ENCODE measurements around the gene FGF18. TPM values are rescaled to one million over a fixed set of nuclear protein-coding genes. Genes with fewer than 3 reads are reported as not detected.

The FGF18 gene
- total and polyA plus RNA-seq, 2 experiments from 2014 or later: 0.56 to 0.86 TPM

DNA sequence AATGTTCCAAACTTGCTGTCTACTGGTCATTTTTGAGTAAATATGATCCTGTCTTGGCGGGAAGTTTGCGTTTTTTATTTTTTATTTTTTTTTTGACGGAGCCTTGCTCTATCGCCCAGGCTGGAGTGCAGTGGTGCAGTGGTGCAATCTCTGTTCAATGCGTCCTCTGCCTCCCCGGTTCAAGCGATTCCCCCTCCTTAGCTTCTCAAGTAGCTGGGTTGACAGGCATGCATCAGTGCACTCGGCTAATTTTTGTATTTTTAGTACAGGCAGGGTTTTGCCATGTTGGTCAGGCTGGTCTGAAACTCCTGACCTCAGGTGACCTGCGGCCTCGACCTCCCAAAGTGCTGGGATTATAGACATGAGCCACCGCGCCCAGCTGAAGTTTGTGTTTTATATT, 45.4 kb downstream of the FGF18 start:
- H2AFZ ChIP-seq: no peak overlapping the region
- ATAC-seq (no peak), DNase-seq (ENCODE audit: low spot score) (no peak)
- H3K27me3 Mint-ChIP-seq (ENCODE audit: insufficient read depth, low read depth, poor library complexity): peaks cover 5% of the 10 kb centered on the region
- H4K20me1 ChIP-seq (replicated peaks; ENCODE audit: insufficient read depth): no peaks in the 10 kb centered on the region
- no peaks in the 10 kb centered on the region for H3K79me2 ChIP-seq (replicated peaks; ENCODE audit: insufficient read depth)
- H3F3A ChIP-seq (replicated peaks; ENCODE audit: low read depth): no peaks in the 10 kb centered on the region
- H3K27me3 ChIP-seq (ENCODE audit: insufficient read depth): no peaks in the 10 kb centered on the region
- no peaks in the 10 kb centered on the region for H3K9me3 Mint-ChIP-seq
- no peak overlapping the region for H3K27ac ChIP-seq (ENCODE audit: low read depth)
- H3K36me3 ChIP-seq (ENCODE audit: insufficient read depth): no peaks in the 10 kb centered on the region
- H3K4me3 ChIP-seq: no peak overlapping the region
- no peak overlapping the region for H3K4me3 Mint-ChIP-seq
- no peaks in the 10 kb centered on the region for H3K4me1 ChIP-seq (ENCODE audit: insufficient read depth)
- no peak for TF ChIP-seq ZNF114 (CRISPR knock-in tag; IDR thresholded peaks at IDR 0.05)
- TF ChIP-seq, protein P1, sequence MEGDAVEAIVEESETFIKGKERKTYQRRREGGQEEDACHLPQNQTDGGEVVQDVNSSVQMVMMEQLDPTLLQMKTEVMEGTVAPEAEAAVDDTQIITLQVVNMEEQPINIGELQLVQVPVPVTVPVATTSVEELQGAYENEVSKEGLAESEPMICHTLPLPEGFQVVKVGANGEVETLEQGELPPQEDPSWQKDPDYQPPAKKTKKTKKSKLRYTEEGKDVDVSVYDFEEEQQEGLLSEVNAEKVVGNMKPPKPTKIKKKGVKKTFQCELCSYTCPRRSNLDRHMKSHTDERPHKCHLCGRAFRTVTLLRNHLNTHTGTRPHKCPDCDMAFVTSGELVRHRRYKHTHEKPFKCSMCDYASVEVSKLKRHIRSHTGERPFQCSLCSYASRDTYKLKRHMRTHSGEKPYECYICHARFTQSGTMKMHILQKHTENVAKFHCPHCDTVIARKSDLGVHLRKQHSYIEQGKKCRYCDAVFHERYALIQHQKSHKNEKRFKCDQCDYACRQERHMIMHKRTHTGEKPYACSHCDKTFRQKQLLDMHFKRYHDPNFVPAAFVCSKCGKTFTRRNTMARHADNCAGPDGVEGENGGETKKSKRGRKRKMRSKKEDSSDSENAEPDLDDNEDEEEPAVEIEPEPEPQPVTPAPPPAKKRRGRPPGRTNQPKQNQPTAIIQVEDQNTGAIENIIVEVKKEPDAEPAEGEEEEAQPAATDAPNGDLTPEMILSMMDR (conservative IDR thresholded peaks at IDR 0.05; ENCODE audit: low read depth in 2 of 2): no peak
- no peak for TF ChIP-seq ZNF331 (CRISPR knock-in tag; IDR thresholded peaks at IDR 0.05; ENCODE audit: low read depth)
- TF ChIP-seq, protein P2, sequence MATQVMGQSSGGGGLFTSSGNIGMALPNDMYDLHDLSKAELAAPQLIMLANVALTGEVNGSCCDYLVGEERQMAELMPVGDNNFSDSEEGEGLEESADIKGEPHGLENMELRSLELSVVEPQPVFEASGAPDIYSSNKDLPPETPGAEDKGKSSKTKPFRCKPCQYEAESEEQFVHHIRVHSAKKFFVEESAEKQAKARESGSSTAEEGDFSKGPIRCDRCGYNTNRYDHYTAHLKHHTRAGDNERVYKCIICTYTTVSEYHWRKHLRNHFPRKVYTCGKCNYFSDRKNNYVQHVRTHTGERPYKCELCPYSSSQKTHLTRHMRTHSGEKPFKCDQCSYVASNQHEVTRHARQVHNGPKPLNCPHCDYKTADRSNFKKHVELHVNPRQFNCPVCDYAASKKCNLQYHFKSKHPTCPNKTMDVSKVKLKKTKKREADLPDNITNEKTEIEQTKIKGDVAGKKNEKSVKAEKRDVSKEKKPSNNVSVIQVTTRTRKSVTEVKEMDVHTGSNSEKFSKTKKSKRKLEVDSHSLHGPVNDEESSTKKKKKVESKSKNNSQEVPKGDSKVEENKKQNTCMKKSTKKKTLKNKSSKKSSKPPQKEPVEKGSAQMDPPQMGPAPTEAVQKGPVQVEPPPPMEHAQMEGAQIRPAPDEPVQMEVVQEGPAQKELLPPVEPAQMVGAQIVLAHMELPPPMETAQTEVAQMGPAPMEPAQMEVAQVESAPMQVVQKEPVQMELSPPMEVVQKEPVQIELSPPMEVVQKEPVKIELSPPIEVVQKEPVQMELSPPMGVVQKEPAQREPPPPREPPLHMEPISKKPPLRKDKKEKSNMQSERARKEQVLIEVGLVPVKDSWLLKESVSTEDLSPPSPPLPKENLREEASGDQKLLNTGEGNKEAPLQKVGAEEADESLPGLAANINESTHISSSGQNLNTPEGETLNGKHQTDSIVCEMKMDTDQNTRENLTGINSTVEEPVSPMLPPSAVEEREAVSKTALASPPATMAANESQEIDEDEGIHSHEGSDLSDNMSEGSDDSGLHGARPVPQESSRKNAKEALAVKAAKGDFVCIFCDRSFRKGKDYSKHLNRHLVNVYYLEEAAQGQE (IDR thresholded peaks at IDR 0.05; ENCODE audit: unreplicated experiment): no peak
- no peak for TF ChIP-seq JUNB (IDR thresholded peaks at IDR 0.05; ENCODE audit: unreplicated experiment)
- TF ChIP-seq, protein P3, sequence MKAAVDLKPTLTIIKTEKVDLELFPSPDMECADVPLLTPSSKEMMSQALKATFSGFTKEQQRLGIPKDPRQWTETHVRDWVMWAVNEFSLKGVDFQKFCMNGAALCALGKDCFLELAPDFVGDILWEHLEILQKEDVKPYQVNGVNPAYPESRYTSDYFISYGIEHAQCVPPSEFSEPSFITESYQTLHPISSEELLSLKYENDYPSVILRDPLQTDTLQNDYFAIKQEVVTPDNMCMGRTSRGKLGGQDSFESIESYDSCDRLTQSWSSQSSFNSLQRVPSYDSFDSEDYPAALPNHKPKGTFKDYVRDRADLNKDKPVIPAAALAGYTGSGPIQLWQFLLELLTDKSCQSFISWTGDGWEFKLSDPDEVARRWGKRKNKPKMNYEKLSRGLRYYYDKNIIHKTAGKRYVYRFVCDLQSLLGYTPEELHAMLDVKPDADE (IDR thresholded peaks at IDR 0.05): no peak
- TF ChIP-seq CREB1 (CRISPR knock-in tag; IDR thresholded peaks at IDR 0.05; ENCODE audit: low read depth): no peak
- no peak for TF ChIP-seq EZH2phosphoT487 (IDR thresholded peaks at IDR 0.05; ENCODE audit: unreplicated experiment)
- no peak for TF ChIP-seq STAT1 (IDR thresholded peaks at IDR 0.05; ENCODE audit: unreplicated experiment)
- no peak for TF ChIP-seq POLR2AphosphoS5 (IDR thresholded peaks at IDR 0.05; ENCODE audit: low read depth)
- TF ChIP-seq, protein P4, sequence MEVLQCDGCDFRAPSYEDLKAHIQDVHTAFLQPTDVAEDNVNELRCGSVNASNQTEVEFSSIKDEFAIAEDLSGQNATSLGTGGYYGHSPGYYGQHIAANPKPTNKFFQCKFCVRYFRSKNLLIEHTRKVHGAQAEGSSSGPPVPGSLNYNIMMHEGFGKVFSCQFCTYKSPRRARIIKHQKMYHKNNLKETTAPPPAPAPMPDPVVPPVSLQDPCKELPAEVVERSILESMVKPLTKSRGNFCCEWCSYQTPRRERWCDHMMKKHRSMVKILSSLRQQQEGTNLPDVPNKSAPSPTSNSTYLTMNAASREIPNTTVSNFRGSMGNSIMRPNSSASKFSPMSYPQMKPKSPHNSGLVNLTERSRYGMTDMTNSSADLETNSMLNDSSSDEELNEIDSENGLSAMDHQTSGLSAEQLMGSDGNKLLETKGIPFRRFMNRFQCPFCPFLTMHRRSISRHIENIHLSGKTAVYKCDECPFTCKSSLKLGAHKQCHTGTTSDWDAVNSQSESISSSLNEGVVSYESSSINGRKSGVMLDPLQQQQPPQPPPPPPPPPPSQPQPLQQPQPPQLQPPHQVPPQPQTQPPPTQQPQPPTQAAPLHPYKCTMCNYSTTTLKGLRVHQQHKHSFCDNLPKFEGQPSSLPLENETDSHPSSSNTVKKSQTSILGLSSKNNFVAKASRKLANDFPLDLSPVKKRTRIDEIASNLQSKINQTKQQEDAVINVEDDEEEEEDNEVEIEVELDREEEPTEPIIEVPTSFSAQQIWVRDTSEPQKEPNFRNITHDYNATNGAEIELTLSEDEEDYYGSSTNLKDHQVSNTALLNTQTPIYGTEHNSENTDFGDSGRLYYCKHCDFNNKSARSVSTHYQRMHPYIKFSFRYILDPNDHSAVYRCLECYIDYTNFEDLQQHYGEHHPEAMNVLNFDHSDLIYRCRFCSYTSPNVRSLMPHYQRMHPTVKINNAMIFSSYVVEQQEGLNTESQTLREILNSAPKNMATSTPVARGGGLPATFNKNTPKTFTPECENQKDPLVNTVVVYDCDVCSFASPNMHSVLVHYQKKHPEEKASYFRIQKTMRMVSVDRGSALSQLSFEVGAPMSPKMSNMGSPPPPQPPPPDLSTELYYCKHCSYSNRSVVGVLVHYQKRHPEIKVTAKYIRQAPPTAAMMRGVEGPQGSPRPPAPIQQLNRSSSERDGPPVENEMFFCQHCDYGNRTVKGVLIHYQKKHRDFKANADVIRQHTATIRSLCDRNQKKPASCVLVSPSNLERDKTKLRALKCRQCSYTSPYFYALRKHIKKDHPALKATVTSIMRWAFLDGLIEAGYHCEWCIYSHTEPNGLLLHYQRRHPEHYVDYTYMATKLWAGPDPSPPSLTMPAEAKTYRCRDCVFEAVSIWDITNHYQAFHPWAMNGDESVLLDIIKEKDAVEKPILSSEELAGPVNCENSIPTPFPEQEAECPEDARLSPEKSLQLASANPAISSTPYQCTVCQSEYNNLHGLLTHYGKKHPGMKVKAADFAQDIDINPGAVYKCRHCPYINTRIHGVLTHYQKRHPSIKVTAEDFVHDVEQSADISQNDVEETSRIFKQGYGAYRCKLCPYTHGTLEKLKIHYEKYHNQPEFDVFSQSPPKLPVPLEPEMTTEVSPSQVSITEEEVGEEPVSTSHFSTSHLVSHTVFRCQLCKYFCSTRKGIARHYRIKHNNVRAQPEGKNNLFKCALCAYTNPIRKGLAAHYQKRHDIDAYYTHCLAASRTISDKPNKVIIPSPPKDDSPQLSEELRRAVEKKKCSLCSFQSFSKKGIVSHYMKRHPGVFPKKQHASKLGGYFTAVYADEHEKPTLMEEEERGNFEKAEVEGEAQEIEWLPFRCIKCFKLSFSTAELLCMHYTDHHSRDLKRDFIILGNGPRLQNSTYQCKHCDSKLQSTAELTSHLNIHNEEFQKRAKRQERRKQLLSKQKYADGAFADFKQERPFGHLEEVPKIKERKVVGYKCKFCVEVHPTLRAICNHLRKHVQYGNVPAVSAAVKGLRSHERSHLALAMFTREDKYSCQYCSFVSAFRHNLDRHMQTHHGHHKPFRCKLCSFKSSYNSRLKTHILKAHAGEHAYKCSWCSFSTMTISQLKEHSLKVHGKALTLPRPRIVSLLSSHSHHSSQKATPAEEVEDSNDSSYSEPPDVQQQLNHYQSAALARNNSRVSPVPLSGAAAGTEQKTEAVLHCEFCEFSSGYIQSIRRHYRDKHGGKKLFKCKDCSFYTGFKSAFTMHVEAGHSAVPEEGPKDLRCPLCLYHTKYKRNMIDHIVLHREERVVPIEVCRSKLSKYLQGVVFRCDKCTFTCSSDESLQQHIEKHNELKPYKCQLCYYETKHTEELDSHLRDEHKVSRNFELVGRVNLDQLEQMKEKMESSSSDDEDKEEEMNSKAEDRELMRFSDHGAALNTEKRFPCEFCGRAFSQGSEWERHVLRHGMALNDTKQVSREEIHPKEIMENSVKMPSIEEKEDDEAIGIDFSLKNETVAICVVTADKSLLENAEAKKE (CRISPR knock-in tag; IDR thresholded peaks at IDR 0.05): no peak
- H3K4me2 ChIP-seq: no peak overlapping the region
- H3K36me3 Mint-ChIP-seq (ENCODE audit: low read depth): no peaks in the 10 kb centered on the region
- H3K9me2 ChIP-seq (ENCODE audit: insufficient read depth): no peaks in the 10 kb centered on the region
- peaks cover 12% of the 10 kb centered on the region for H3K4me1 Mint-ChIP-seq
- H3K27ac Mint-ChIP-seq: no peak overlapping the region
